OCI-LY1 (cell line): Measurements from ENCODE around the gene GABRD.

ENCODE experiments used
- H2AFZ ChIP-seq: fragments of 200-600 bp; sonication (generic), shearing (Covaris generic); 2 replicates; pipeline ENCODE4 v1.6.0; 2014; ENCODE audit warnings: antibody characterized with exemption, mild to moderate bottlenecking, low read length
- H3F3A ChIP-seq: fragments of 200-600 bp; sonication (generic), shearing (Covaris generic); 2 replicates; pipeline ENCODE4 v1.6.0; 2014; ENCODE audit warnings: mild to moderate bottlenecking, antibody characterized with exemption, low read length, moderate library complexity; ENCODE audit not compliant: insufficient read depth
- H3K27ac ChIP-seq: fragments of 200-600 bp; sonication (generic); 2 replicates; pipeline ENCODE4 v1.5.1; 2014; ENCODE audit warnings: low read length, mixed run types, mild to moderate bottlenecking, low read depth; ENCODE audit not compliant: poor library complexity, severe bottlenecking
- H3K27me3 ChIP-seq: fragments of 200-600 bp; sonication (generic); 2 replicates; pipeline ENCODE4 v1.6.0; 2014; ENCODE audit warnings: antibody characterized with exemption, mild to moderate bottlenecking, low read length, moderate library complexity; ENCODE audit not compliant: insufficient read depth
- H3K36me3 ChIP-seq: fragments of 200-600 bp; sonication (generic); 2 replicates; pipeline ENCODE4 v1.6.1; 2014; ENCODE audit warnings: mild to moderate bottlenecking, antibody characterized with exemption, low read length, moderate library complexity, mixed read lengths; ENCODE audit not compliant: insufficient read depth
- H3K4me1 ChIP-seq: fragments of 200-600 bp; sonication (generic); 2 replicates; pipeline ENCODE4 v1.5.1; 2014; ENCODE audit warnings: mild to moderate bottlenecking, low read length, moderate library complexity; ENCODE audit not compliant: insufficient read depth, severe bottlenecking
- H3K4me2 ChIP-seq: fragments of 200-600 bp; sonication (generic), shearing (Covaris generic); 2 replicates; pipeline ENCODE4 v1.6.1; 2014; ENCODE audit warnings: low read length
- H3K4me3 ChIP-seq: fragments of 200-600 bp; sonication (generic); 2 replicates; pipeline ENCODE4 v1.5.1; 2014; ENCODE audit warnings: low read length, low read depth, mild to moderate bottlenecking, mixed read lengths; ENCODE audit not compliant: poor library complexity, severe bottlenecking
- H3K79me2 ChIP-seq: fragments of 200-600 bp; shearing (Covaris generic); 2 replicates; pipeline ENCODE4 v1.6.1; 2016; ENCODE audit warnings: mixed run types, low read length, mixed read lengths; ENCODE audit not compliant: insufficient read depth
- H3K9ac ChIP-seq: fragments of 200-600 bp; sonication (generic), shearing (Covaris generic); 2 replicates; pipeline ENCODE4 v1.6.1; 2014; ENCODE audit warnings: mild to moderate bottlenecking, low read length, mixed read lengths
- H3K9me2 ChIP-seq: fragments of 200-600 bp; sonication (generic), shearing (Covaris generic); 2 replicates; pipeline ENCODE4 v1.6.1; 2014; ENCODE audit warnings: low read depth, mild to moderate bottlenecking, low read length, mixed read lengths
- H3K9me3 ChIP-seq: fragments of 200-600 bp; shearing (Covaris generic); 2 replicates; pipeline ENCODE4 v1.6.1; 2014; ENCODE audit warnings: low read length, mixed read lengths
- H4K20me1 ChIP-seq: fragments of 200-600 bp; sonication (generic), shearing (Covaris generic); 2 replicates; pipeline ENCODE4 v1.6.0; 2016; ENCODE audit warnings: mild to moderate bottlenecking, low read length; ENCODE audit not compliant: insufficient read depth
- EZH2 ChIP-seq: fragments of 200-600 bp; sonication (generic), shearing (Covaris generic); IDR thresholded peaks from 2 replicates; pipeline ENCODE4 v1.8.0; 2017; ENCODE audit warnings: borderline replicate concordance, mixed run types, mild to moderate bottlenecking, antibody characterized with exemption, low read length, moderate library complexity, mixed read lengths
- TF ChIP-seq, protein P1 (sequence below): fragments of 200-600 bp; sonication (generic), shearing (Covaris generic); IDR thresholded peaks from 2 replicates; pipeline ENCODE4 v1.5.1; 2017; ENCODE audit warnings: mild to moderate bottlenecking, antibody characterized with exemption, low read length, moderate library complexity, mixed read lengths

Gene GABRD

DNA sequence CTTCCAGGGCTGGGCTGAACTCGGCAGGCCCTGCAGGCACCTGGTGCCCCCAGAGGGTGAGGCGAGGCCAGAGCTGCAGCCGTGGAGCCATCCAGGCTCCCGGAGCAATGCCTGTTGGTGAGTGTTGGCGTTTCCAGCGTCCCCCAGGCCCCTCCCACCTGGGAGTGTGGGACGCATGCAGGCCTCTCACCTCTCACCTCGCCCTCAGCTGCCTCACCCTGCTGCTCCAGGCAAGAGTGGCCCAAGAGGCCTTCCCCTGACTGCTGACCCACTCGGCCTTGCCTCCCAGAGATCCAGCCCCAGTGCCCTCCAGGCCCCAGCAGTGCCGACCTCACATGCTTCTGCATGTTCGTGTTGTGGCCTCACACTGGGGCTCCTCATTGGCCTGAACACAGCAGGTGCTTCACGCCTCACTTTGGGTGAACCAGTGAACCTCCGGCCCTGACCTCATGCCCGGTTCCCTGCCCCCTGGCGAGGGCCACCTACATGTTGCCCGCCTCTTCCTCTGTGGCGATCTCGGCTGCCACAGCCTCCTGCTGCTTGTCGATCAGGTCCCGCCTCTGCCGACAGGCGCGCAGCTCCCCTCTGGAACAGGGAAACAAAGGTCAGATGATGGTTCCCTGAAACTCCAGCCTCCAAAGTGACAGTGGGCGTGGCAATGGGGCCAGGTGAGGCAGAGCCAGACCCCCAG, 32.5 kb upstream of the GABRD start:
- H3K27me3 ChIP-seq: no peaks in the 10 kb centered on the region
- no peaks in the 10 kb centered on the region for H4K20me1 ChIP-seq
- H3K4me1 ChIP-seq: no peaks in the 10 kb centered on the region
- no peak overlapping the region for H3K4me2 ChIP-seq
- H3K27ac ChIP-seq: no peak overlapping the region
- no peaks in the 10 kb centered on the region for H3F3A ChIP-seq
- no peaks in the 10 kb centered on the region for H3K79me2 ChIP-seq
- no peaks in the 10 kb centered on the region for H3K9me3 ChIP-seq
- no peak overlapping the region for H2AFZ ChIP-seq
- no peaks in the 10 kb centered on the region for H3K9me2 ChIP-seq
- no peak overlapping the region for H3K9ac ChIP-seq
- TF ChIP-seq, protein P1, sequence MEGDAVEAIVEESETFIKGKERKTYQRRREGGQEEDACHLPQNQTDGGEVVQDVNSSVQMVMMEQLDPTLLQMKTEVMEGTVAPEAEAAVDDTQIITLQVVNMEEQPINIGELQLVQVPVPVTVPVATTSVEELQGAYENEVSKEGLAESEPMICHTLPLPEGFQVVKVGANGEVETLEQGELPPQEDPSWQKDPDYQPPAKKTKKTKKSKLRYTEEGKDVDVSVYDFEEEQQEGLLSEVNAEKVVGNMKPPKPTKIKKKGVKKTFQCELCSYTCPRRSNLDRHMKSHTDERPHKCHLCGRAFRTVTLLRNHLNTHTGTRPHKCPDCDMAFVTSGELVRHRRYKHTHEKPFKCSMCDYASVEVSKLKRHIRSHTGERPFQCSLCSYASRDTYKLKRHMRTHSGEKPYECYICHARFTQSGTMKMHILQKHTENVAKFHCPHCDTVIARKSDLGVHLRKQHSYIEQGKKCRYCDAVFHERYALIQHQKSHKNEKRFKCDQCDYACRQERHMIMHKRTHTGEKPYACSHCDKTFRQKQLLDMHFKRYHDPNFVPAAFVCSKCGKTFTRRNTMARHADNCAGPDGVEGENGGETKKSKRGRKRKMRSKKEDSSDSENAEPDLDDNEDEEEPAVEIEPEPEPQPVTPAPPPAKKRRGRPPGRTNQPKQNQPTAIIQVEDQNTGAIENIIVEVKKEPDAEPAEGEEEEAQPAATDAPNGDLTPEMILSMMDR: no peak
- TF ChIP-seq EZH2: no peak
- no peaks in the 10 kb centered on the region for H3K36me3 ChIP-seq
- H3K4me3 ChIP-seq: no peak overlapping the region

DNA sequence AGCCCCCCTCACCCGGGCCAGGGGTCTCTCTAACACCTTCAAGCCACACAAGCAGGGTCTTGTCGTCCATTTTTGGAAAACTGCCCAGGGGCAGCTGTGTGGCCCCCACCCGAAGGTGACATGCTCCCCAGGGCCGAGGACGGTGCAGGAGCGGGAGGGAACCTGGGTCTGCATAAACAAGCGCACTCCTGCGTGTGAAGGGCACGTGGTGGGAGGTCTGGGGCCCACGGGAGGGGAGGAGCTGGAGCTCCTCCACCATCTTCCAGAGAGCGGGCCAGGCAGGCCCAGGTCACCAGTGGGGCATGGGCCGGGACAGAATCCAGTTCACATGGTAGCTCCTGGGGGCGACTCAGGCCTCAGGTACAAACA, 32.0 kb upstream of the GABRD start:
- Histone ChIP-seq H2AFZ (no peak overlapping the region), H3K36me3 (no peaks in the 10 kb centered on the region), H3K27me3 (no peaks in the 10 kb centered on the region), H3K4me1 (no peaks in the 10 kb centered on the region), H3K4me3 (no peak overlapping the region), H3K9me3 (no peaks in the 10 kb centered on the region), H3K79me2 (no peaks in the 10 kb centered on the region), H3K9me2 (no peaks in the 10 kb centered on the region), H3K4me2 (no peak overlapping the region), H3F3A (no peaks in the 10 kb centered on the region), H4K20me1 (no peaks in the 10 kb centered on the region), H3K27ac (no peak overlapping the region), H3K9ac (no peak overlapping the region)
- no peak for TF ChIP-seq EZH2

DNA sequence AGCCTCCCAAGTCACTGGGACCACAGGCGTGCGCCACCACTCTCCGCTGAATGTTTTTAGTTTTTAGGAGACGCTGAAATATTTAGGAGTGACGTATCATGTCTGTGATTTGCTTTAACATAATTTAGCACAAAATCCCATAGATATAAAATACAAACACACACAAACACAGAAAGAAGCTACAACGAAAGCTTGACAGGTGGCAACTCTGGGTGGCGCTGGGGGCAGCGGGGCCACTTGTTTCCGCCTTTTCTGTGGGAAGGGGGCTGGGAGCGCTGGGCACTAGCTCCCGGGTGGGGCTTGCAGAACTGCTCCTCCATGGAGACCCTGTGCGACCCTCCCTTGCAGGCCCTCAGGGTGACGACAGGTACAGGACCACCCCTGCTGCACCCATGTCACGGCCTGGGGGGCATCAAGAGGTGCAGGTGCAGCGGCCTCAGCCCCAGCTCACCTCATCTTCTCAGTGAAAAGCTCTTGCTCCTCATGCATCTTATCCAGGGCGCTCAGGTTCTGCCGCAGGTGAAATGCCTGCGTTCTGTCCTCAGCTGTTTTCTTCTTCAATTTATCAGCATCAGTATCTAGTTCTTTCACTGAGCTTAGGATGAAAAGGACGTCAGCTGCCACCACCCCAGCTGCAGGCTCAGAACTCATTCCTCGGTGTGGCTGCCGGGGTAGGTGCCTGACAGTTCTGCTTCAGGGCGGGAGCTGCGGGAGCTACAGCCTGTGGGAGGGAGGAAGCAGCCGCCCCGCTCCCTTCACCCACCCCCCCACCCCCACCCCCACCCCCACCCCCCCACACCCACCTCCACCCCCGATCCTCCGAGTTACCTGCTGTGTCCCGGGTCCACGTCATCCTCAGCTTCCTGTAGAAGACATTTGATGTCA, 30.8 kb upstream of the GABRD start:
- H3K9me2 ChIP-seq: no peaks in the 10 kb centered on the region
- H3K27ac ChIP-seq: no peak overlapping the region
- H2AFZ ChIP-seq: no peak overlapping the region
- H3K4me1 ChIP-seq: no peaks in the 10 kb centered on the region
- no peaks in the 10 kb centered on the region for H3K9me3 ChIP-seq
- H3K4me3 ChIP-seq: no peak overlapping the region
- no peak overlapping the region for H3K4me2 ChIP-seq
- no peaks in the 10 kb centered on the region for H4K20me1 ChIP-seq
- H3K36me3 ChIP-seq: no peaks in the 10 kb centered on the region
- no peaks in the 10 kb centered on the region for H3K27me3 ChIP-seq
- H3F3A ChIP-seq: no peaks in the 10 kb centered on the region
- TF ChIP-seq, protein P1: no peak
- no peak for TF ChIP-seq EZH2
- no peaks in the 10 kb centered on the region for H3K79me2 ChIP-seq
- H3K9ac ChIP-seq: no peak overlapping the region
